GM10847 (cell line): ENCODE measurements around the gene BTBD1.
A peak's percentile ranks its signal among the peaks of the same experiment; 100 is the strongest.

ENCODE experiments used
- POLR2A ChIP-seq: IDR thresholded peaks from 2 replicates; pipeline ENCODE4 v1.6.1; 2011; ENCODE audit not compliant: insufficient read length; ENCODE audit errors: extremely low read depth

Gene BTBD1

DNA sequence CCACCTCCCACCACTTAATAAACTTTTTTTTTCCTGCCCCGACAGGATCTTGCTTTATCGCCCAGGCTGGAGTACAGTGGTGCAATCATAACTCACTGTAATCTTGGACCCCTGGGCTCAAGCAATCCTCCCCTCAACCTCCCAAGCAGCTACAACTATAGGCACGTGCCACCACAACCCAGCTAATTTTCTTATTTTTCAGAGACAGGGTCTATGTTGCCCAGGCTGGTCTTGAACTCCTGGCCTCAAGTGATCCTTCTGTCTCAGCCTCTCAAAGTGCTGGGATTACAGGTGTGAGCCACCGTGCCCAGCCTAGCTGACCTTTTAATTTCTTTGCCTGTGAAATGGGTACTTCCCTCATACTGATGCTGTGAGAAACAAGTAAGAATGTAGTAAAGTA is 51.7 kb downstream of the BTBD1 start:
- no peak for TF ChIP-seq POLR2A

DNA sequence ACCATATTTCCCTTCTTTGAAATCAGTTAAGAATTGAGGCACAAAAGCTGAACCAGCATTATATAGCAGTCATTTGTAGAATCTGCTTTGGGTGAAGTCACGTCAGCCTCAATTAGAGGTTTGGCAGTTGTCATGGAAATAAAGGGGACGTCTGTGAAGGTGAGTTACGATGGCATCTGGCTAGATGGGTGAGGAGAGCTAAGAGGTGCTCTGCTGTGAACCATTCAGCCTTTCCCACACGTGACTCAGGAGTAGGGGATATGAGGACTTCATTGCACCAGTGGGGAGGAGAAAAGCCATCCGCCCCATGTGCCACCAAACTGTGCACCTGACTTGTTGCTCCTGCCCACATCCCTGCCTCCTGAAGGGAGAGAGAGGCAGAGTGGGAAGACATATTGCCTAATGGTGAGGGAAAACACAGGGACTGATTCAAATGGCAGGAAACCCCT is 52.8 kb downstream of the BTBD1 start:
- TF ChIP-seq POLR2A = no peak

DNA sequence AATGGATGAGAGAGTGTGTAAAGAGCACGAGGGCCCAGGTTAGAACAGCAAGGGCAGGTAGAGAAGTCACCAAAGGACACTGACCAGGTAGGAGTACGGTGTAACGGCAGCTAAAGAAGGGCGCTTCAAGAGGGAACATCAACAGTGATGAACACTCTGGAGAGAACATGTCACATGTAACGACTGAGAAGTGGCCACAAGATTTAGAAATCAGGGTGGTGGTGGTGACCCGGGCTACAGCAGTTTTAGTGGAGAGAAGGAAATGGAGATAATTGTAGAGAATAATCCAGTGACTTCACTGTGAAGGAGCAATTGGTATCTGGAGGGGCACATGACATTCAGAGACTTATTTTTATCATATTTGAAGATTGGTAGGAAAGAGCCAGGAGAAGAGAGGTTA is 54.4 kb downstream of the BTBD1 start:
- TF ChIP-seq POLR2A = no peak

DNA sequence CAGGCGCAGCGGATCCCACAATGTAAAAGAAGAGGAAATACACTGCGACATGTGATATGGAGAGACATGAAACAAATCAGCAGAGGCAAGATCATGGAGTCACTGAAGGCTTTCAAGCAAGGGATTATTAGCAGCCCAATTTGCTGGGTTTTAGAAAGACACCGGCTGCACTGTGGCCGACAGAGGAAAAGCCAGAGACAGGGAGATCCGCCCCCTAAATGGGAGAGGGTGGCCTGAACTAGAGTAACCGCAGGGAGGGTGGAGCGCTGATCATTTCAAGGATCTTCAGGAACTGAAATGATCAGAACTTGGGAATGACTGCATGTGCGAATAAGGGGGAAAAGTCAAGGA is 55.0 kb downstream of the BTBD1 start:
- TF ChIP-seq POLR2A = no peak

DNA sequence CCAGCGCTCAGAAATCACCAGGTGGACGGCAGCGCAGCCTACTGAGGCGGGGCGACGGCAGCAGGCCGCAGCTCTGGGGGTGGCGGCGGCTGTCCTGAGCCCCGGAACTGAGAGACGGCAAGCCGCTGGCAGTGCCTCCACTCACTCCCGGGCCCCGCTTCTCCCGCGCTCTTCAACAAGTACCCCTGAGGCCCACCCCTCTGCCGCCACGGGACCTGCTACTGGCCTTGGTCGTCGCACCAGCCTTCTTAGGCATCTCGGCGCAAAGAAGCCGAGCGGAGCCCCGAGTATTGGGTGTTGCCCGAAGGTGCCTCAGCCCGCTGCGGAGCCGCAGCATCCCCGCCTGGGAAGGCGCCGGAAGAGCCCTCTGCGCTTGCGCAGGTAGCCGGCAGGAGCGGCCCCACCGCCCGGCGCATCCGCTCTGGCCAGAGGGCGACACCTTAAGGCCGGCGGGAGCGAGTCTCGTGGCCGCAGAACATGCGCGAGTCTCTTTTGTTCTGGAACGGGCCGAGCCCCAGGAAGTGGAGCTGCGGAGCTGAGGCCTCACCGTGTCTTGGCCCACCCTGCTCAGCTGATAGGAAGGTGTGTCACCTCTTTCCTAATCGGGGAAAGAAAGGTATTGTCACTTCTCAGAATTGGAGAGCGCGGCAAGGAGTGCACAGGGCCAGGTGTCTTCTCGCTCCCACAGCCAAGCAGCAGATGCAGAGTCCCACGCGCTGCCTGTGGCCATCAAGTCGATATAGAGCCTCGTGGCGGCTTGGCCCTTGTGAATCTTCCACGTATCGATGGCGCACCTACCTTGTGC is 55.6 kb downstream of the BTBD1 start, which contains the start of gene C15orf40:
TSS of gene C15orf40 (minus strand) at position 369 of the 805 bp plus-strand sequence. CDS start at position 337, 32 bp downstream.
- TF ChIP-seq POLR2A = peak; percentile 76

DNA sequence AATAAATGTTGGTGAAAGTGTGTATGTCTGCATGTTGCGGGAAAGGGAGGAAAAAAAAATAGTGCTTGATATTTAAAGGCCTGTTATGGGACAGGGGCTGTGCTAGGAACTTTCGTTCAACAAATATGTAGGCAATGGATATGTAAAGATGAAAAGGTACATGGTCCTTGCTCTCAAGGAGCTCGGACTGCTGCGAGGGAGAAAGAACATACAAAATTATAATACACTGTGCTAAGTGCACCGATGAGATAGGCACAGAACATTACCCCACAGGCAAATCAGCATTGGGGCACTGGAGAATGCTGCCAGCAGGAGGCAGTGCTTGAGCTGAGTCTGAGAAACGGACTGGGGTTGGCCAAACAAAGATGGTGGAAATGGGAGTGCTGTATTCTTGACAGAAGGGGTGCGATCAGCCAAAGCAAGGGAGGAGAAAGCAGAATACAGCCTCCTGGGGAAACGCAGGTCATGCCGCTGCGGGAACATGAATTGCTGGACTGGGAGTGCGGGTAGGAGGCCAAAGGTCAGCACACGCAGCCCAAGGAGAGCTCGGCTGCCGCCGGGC is 56.3 kb downstream of the BTBD1 start:
- TF ChIP-seq POLR2A = no peak

DNA sequence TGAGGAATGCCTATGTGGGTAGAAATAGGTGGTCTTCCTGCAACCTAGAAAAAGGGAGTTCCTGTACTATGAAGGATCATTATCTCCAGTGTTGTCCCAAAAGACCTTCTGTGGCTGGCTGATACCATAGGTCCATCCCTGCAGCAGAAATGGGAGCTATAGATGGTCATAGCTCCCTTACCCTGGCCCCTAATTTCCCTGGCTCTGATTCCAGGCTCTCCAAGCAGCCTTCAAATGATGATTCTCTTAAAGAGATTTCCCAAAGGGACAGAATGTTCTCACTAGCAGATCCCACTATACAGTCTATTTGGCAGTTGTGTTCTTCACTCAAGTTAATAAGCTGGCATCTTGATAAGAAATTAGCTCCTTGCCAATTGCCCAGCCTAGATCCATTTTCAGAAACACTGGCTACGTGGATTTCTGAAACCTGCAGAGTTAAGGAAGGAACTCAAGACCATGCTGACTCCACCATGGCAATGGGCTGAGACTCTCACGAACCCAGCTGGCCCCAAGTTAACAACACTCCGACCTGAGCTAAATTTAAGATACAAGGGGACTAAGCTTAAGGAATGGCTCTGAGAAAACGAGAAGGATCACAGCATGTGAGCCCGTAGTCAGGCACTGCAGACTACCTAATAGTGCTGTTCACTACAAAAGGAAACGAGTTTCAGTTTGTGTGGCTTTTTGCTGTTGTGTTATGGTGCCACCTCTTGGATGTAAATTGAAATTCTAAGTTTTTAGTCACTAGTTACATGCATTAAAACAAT is 67.0 kb downstream of the BTBD1 start:
- TF ChIP-seq POLR2A = no peak

DNA sequence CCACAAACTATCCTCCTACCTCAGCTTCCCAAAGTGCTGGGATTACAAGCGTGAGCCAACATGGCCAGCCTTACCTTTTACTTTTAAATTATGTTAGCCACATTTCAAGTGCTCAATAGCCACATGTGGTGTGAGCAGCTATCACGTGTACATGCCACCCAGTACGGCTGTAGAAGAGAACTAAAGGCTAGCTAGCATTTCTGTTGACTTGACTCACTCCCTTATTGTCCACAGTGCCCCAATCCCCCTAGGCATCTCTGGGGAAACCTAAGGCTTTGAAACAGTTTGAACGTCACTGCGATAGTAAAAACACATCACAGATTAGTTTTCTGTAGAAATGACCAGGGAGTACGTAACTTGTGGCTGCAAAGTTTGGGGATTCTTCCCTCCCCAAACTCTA is 67.6 kb downstream of the BTBD1 start:
- TF ChIP-seq POLR2A = no peak

DNA sequence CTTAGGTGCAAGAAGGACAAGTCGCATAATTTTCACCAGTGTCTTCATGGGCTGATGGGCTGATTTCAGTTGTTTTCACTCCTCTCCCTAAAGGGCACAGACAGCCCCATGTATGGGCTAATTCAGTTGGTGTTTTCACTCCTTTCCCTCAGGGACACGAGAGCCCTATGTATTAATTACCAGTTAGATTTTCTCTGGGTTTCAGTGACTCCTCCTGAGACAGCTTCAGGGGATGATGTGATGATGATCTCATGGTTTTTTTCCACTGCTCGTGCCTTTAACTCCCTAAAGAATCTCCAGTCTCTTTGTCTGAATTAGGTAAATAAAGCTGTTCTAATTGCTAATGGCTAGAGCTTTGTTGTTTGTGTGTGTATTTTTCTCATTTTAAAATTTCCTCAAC is 71.1 kb downstream of the BTBD1 start:
- TF ChIP-seq POLR2A = no peak

DNA sequence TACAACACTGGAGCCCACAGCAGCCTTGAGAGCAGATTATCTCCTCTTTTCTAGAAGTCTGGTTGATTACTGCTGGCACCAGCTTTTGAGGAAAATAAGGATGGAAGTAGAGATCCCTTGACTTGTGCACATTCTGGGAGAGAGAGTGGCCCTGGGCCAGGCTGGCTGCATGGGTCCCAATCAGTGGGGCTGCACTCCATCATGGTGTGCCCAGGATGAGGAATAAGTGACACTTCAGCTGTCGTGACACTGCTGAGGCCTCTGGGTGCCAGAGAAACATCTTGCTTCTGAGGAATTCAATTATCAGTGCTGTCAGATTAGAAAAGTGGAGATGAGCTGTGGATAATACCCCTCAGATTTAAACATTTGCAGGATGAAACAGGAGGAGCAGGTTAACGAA is 72.0 kb downstream of the BTBD1 start:
- TF ChIP-seq POLR2A = no peak

DNA sequence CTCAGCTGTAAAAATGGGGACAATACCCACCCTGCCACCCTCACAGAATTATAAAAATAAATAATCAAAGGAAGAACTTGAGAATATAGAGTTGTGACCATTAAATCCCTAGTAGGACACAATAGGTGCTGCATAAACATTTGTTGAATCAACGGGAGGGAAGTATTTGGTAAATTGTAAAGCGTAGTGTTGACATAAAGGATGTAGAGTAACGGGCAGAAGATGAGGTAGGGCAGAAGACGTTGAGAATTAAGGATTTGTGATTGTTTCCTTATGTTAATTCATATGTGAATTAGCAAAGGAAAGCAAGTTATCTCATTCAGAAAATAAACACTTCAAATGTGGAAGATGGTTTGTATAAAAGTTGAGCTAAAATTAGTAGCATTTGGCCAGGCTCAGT is 73.9 kb downstream of the BTBD1 start:
- TF ChIP-seq POLR2A = no peak

DNA sequence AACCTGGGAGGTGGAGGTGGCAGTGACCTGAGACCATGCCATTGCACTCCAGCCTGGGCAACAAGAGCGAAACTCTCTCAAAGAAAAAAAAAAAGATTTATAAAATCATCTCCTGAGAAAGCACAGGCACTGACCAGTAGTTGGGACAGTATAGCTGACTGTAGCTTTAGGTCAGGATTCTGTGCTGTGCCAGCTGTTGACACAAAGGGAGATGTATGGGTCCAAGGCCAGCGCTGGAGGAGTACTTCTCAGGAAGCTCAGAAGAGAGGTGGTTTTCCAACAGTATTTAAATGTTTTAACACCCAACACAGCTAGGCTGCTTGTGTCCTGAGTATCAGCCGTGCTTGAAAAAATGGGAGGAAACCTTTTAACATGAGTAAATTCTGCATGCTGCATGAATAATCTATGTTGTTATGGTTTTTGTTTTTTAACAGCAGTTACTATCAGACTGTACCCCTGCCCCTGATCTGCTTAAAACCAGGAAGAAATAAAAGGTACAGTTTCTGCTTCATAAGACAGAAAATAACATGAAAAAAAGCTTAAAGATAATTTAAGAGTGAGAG is 74.5 kb downstream of the BTBD1 start:
- TF ChIP-seq POLR2A = no peak

DNA sequence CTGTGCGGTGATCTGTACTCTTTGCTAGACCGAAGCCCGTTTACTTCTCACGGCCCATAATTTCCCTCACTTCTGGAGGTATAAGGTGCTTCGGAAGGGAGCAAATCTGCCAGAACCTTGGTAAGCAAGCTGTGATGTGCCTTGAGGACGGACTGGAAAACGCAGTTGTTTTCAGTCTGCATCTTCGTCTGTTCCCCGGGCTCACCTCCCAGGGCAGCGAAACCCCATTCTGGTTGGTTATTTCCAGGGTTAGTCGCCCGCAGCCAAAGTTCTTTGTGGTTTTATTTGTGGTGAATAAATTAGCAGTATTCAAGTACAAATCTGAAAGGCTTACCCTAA is 80.6 kb downstream of the BTBD1 start:
- no peak for TF ChIP-seq POLR2A

DNA sequence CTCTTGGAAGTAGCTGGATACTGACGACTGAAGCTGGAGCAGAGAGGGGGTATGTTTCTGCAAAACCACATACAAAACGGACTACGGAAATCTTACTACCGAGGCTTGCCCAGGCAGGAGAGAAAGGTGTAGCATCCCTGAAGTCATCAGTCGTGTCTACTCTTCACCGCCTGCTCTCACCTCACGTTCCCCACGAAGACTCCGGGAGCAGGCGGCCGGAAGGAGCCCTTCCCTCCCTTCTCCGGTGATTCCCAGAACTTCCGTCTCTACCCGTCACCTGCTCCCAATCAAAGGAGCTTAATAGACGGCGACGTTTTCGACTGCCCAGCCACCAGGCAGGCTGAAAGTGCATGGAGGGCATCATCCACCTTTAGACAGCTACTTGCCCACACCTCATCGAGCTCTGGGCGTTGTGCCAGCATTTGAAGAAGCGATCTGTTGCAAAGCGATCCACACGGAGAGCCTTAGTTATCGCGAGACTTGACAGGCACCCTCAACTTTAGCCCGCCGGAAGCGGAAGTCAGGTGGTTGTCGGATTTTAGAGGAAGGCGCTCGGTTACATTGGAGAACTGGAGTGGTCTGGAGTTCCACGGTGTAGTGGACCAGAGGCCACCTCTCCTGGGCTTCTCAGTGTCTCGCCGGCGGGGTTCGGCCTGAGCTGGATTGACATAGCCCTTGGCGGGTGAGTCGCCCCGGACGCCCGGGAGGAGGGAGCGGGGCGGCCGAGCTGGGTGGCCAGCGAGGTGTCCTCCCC is 81.2 kb downstream of the BTBD1 start, which contains the start of gene RAMAC:
TSS of gene RAMAC (plus strand) at position 523 of the 754 bp plus-strand sequence. CDS start 2,809 bp downstream, outside the sequence.
- TF ChIP-seq POLR2A = peak; percentile 56

DNA sequence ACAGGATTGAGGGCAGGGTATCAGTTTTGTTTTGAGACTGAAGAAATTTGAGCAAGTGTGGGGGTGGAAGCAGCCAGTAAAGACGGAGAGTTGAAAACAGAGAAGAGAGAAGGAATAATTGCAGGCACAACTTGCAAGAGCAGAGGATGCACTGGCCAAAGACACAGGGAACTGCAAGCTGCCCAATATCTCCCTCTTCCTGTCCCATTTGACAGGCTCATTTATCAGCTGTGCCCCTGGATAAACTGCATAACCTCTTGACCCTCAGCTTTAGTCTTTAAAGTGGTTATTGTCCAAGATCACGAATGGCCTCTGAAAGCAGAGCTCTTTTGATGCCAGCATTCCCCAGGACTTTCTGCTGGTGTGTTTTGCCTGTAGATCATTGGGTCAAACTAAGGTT is 86.1 kb downstream of the BTBD1 start:
- no peak for TF ChIP-seq POLR2A
